Measurements from ENCODE around the gene CMIP.

Gene CMIP

GRCh38 chr16:81590714-81591544 lies 146.3 kb downstream of the CMIP start:
- DNase-seq, result no peak

- no peak for DNase-seq
These were observed 146.9 kb downstream of the CMIP start for GRCh38 chr16:81591545-81591870.

- DNase-seq, result no peak
These were observed 147.8 kb downstream of the CMIP start for GRCh38 chr16:81592353-81592866.

GRCh38 chr16:81593481-81593880 lies 148.9 kb downstream of the CMIP start:
- DNase-seq, result no peak

GRCh38 chr16:81595629-81596292 lies 151.2 kb downstream of the CMIP start:
- DNase-seq, result no peak

GRCh38 chr16:81597079-81597658 lies 152.6 kb downstream of the CMIP start:
- DNase-seq, result no peak

- no peak for DNase-seq
These were observed 153.5 kb downstream of the CMIP start for GRCh38 chr16:81598083-81598482.

- no peak for DNase-seq
These were observed 154.6 kb downstream of the CMIP start for GRCh38 chr16:81599034-81599744.

GRCh38 chr16:81600275-81600674 lies 155.7 kb downstream of the CMIP start:
- DNase-seq, result no peak

- DNase-seq, result peak; percentile 81
These were observed 156.4 kb downstream of the CMIP start for GRCh38 chr16:81601008-81601428.

GRCh38 chr16:81601601-81602255 lies 157.1 kb downstream of the CMIP start:
- DNase-seq, result no peak

GRCh38 chr16:81602256-81602776 lies 157.7 kb downstream of the CMIP start:
- DNase-seq, result no peak

- no peak for DNase-seq
These were observed 158.2 kb downstream of the CMIP start for GRCh38 chr16:81602792-81603191.

- no peak for DNase-seq
These were observed 160.4 kb downstream of the CMIP start for GRCh38 chr16:81604960-81605383.

GRCh38 chr16:81606039-81606438 lies 161.4 kb downstream of the CMIP start:
- DNase-seq, result no peak

- no peak for DNase-seq
These were observed 162.4 kb downstream of the CMIP start for GRCh38 chr16:81607006-81607405.

- no peak for DNase-seq
These were observed 163.4 kb downstream of the CMIP start for GRCh38 chr16:81607805-81608522.

GRCh38 chr16:81608523-81609209 lies 164.1 kb downstream of the CMIP start:
- no peak for DNase-seq

- no peak for DNase-seq
These were observed 164.8 kb downstream of the CMIP start for GRCh38 chr16:81609323-81609892.

GRCh38 chr16:81610144-81610842 lies 165.7 kb downstream of the CMIP start:
- DNase-seq, result peak; percentile 91

Measured in right hindlimb (tissue), 1 donor.